ENCODE results near the gene FKBP8. TPM values are rescaled to one million over a fixed set of nuclear protein-coding genes. Genes with fewer than 3 reads are reported as not detected.

The FKBP8 gene
- total RNA-seq, 1 donor from 2014 or later: 175 TPM

- no peak for TF ChIP-seq CTCF (conservative IDR thresholded peaks at IDR 0.05)
- Mint-ChIP-seq H3K4me1 (peaks cover 13% of the 10 kb centered on the region), H3K36me3 (ENCODE audit: low read depth) (no peaks in the 10 kb centered on the region), H3K4me3 (no peak overlapping the region), H3K27ac (ENCODE audit: unreplicated experiment) (no peak overlapping the region), H3K9me3 (no peaks in the 10 kb centered on the region), H3K27me3 (ENCODE audit: low read depth) (no peaks in the 10 kb centered on the region)
- DNase-seq (ENCODE audit: low read depth, low spot score): no peak
Measured at GRCh38 chr19:18494267-18494607, 49.1 kb downstream of the FKBP8 start.

GRCh38 chr19:18493440-18494266 lies 49.7 kb downstream of the FKBP8 start:
- Mint-ChIP-seq H3K36me3 (ENCODE audit: low read depth) (no peaks in the 10 kb centered on the region), H3K4me3 (no peak overlapping the region), H3K27ac (ENCODE audit: unreplicated experiment) (peak overlapping the region; percentile 75), H3K27me3 (ENCODE audit: low read depth) (no peaks in the 10 kb centered on the region), H3K9me3 (no peaks in the 10 kb centered on the region), H3K4me1 (peaks cover 18% of the 10 kb centered on the region)
- no peak for TF ChIP-seq CTCF (conservative IDR thresholded peaks at IDR 0.05)
- DNase-seq (ENCODE audit: low read depth, low spot score): no peak

GRCh38 chr19:18491995-18492953 lies 51.1 kb downstream of the FKBP8 start:
- H3K4me1 Mint-ChIP-seq: peaks cover 18% of the 10 kb centered on the region
- no peaks in the 10 kb centered on the region for H3K9me3 Mint-ChIP-seq
- no peak for TF ChIP-seq CTCF (conservative IDR thresholded peaks at IDR 0.05)
- H3K4me3 Mint-ChIP-seq: no peak overlapping the region
- H3K27me3 Mint-ChIP-seq (ENCODE audit: low read depth): no peaks in the 10 kb centered on the region
- no peaks in the 10 kb centered on the region for H3K36me3 Mint-ChIP-seq (ENCODE audit: low read depth)
- DNase-seq (ENCODE audit: low read depth, low spot score): no peak
- H3K27ac Mint-ChIP-seq (ENCODE audit: unreplicated experiment): no peak overlapping the region

- DNase-seq (ENCODE audit: low read depth, low spot score): no peak
- Mint-ChIP-seq H3K9me3 (no peaks in the 10 kb centered on the region), H3K4me3 (no peak overlapping the region), H3K27me3 (ENCODE audit: low read depth) (no peaks in the 10 kb centered on the region), H3K4me1 (peaks cover 26% of the 10 kb centered on the region), H3K36me3 (ENCODE audit: low read depth) (no peaks in the 10 kb centered on the region), H3K27ac (ENCODE audit: unreplicated experiment) (no peak overlapping the region)
- TF ChIP-seq CTCF (conservative IDR thresholded peaks at IDR 0.05): no peak
Measured at GRCh38 chr19:18490728-18491127, 52.6 kb downstream of the FKBP8 start.

GRCh38 chr19:18489627-18490184 lies 53.7 kb downstream of the FKBP8 start:
- H3K27me3 Mint-ChIP-seq (ENCODE audit: low read depth): no peaks in the 10 kb centered on the region
- H3K36me3 Mint-ChIP-seq (ENCODE audit: low read depth): no peaks in the 10 kb centered on the region

More at GRCh38 chr19:18489627-18490184, 53.7 kb downstream of the FKBP8 start:
- no peak for TF ChIP-seq CTCF (conservative IDR thresholded peaks at IDR 0.05)
- no peak for DNase-seq (ENCODE audit: low read depth, low spot score)
- Mint-ChIP-seq H3K4me3 (no peak overlapping the region), H3K27ac (ENCODE audit: unreplicated experiment) (no peak overlapping the region), H3K4me1 (peaks cover 35% of the 10 kb centered on the region), H3K9me3 (no peaks in the 10 kb centered on the region)

Data from neural crest cell (in vitro differentiated cells).